NK-92 (cell line): ENCODE measurements around the gene CLEC10A.
"Not testable (repeated sequence)": the region's sequence is repeated elsewhere in the genome, so short reads cannot be mapped to it uniquely, and the experiment has no call there.

Experiments used
- DNase-seq: peaks from one replicate; lab custom pipeline; 2025; ENCODE audit not compliant: unreplicated experiment; lab: John Stamatoyannopoulos, UW

Gene CLEC10A

DNA sequence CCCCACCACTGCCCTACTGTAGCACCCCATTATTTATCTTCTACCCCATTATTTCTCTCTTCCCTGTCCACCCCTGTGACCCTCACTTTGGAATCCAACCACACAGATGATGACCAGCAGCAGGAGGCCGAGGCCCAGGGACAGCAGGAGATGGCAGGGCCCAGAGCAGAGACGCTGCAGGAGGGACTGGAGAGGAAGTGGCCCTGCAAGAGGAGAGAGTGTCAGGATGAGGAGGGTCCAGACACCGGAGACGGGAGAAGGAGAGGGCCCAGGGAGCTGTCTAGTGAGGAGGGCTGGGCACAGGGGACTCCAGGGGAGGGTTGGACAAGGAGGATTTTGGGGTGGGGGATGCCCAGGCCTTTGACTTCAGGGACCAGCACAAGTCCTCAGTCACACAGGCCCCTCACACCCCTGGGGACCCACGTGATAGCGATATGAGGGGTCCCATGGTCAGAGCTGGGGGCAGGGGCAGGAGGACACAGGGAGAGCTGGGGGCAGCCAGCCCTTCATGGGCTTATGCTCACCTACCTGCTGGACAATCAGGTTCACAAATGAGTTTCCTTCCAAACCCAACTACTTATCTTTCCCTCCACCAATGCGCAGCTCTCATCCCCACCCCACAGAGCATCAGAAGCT is 2.0 kb downstream of the CLEC10A start:
- no peak for DNase-seq

DNA sequence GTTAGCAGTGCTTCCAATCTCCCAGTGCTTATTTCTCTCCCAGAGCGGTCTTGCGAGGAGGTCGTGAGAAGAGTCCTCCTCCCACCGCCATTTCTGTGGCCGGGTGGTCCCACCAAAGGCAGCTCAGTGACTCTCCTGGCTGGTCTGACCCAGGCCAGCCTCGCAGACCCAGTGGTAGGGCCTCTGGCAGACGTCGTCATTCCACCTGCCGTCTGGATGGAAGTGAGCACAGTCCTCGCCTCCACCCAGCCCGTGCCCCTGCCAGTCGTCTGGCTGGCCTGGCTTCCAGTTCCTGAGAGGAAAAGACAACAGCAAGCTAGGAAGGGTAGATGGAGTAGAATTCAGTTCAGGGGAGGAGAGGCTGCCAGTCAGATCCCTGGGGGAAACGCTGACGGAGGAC is 5.1 kb downstream of the CLEC10A start:
- no peak for DNase-seq

DNA sequence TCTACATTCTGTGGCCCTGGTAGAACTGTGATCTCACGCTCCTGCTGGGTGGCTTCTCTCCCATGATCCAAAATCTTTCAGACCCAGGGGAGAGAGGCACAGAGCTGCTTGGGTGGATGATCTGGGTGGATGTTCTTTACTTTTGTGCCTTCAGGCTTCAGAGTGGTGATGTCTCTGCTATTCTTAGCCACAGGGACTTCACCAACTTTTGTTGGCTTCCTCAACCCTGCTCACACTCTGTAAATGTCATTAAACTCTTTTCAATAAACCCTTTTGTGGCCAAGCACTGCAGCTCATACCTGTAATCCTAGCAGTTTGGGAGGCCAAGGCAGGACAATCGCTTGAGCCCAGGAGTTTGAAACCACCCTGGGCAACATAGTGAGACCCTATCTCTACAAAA is 7.6 kb downstream of the CLEC10A start:
- no peak for DNase-seq

DNA sequence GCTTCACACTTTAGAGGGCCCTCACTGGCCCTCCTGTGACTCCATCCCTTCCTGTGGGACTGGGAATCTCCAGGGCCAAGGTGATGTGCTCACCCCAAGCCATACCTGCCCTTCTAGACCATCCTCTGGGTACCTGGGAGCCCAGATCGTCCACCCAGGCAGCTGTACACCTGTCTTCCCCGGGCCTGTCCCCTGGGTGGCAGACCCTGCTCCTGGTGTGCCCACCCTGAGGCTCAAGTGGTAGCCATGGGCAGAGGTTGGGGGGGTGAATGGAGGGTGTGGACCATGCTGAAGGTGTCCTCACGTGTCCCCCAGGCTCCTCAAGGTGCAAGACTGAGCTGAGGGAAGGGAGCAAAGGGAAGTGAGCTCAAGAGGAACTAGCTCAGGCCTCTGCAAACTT is 9.3 kb downstream of the CLEC10A start:
- no peak for DNase-seq

DNA sequence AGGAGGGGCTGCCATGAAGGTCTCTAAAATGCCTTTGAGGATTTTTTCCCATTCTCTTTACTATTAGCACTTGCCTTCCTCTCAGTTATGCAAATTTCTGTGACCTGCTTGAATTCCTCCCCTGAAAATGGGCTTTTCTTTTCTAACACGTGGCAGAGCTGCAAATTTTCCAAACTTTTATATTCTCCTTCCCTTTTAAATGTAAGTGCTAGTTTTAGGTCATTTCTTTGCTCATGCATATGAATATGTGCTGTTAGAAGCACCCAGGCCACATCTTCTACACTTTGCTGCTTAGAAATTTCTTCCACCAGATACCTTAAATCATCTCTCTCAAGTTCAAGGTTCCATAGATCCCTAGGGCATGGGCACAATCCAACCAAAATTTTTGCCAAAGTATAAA is 11.8 kb downstream of the CLEC10A start:
- DNase-seq = no peak

DNA sequence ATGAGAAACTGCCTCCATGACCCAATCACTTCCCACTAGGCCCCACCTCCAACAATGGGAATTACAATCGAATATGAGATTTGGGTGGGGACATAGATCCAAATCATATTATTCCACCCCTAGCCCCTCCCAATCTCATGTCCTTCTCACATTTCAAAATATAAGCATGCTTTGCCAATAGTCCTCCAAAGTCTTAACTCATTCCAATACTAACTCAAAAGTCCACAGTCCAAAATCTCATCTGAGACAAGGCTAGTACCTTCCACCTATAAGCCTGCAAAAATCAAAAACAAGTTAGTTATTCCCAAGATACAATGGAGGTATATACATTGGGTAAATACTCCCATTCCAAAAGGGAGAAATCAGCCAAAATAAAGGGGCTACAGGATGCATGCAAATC is 12.9 kb downstream of the CLEC10A start:
- DNase-seq = no peak

DNA sequence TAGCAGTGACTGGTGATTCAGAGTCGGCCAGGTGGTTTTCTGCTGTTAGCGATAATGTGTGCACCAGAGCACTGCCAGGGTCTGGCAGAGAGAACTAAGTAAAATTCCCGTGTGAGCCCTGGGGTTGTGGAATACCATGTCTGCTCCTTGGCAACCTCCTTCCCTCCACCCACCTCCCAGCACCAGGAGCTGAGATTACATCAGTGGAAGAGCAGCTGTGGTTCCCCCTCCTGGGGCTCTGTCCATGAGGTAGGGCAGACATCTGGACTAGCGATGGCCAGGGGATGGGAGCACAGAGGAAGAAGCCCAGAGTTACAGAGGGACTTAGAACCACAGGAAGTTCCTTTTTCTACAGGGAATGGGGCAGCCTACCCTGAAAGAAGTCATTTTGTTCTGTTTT is 15.8 kb downstream of the CLEC10A start:
- DNase-seq = no peak

DNA sequence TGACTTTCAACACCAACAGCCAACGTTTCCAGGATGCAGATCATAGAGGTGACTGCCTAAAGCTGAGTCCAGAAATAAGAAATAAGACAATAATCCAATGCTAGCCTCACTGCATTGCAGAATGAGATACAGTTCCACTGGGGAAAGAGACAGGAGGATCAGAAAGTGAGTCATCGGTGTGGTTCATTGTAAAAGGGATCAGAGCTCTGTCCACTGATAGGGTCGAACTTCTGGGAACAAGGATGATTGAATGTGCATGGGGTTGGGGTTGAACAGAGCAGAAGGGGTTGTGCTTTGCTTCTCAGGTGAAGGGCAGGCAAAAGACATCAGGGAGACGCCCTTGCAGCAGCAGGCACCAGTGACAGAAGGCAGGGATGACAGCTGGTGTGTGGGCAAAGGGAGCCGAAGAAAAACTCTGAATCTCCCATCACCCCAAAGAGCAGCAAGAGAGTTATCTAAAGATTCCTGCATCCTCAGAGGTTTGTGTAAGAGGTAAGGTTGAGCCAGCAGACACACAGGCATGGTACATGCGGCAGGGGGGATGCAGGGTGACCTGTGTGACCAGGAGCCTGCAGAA is 16.4 kb downstream of the CLEC10A start:
- no peak for DNase-seq

DNA sequence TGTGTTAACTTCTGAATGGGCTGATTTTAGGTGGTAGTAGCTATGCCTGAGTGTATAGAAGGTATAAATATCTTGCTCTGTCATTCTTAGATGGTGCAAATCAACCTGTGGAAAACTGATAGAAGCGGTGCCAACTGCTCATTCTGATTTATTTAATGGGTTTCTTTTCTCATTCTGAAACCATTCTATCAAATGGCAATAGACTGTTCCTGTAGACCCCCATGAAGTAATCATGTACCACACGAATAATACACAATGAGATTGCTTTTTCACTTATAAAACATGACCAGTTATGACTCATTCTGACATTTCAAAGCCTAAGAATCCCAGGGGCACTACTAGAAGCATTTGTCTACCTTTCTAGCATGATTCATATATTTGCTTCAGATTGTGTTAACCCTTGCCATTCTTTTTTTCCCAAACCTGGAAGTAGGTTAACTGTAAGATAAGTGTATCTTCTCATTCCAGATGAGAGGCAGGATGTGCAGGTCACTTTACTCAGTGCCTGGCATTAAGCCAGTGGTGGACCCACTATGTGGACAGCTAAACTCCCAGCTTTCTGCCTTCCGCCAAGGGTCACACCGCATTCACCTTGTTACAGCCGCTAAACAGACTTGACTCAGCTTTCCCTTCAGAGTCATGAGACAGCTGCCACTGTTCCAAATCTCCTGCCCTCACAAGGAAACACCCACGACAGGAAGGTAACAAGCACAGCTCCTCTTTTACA is 19.7 kb downstream of the CLEC10A start:
- DNase-seq = no peak

DNA sequence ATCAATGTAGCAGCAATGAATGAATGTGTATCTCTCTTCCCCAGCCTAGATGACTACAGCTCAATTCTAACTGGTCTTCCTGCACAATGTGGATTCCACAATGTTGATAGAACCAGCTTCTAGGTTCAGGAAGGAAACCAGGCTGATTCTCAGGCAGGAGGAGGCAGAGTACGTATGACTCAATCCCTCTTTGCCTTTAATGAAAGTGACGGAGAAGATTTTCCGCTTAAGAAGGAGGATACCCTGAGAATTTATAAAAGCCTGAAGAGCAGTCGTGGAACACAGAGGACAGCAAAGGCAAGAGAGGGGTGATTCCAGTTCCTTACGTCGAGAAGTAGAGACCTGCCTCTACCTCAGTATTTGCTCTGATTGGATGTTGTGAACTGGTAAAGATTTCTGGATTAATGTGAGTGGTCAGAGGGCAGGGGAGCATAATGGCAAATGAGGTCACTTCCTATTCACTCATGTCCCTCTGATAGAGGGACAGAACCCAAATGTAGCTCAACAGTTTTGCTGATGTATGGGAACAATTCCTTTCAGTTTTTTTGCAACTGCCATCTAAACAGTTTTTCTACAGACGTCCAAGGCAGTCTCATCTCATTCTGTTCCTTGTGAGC is 21.1 kb downstream of the CLEC10A start:
- no peak for DNase-seq

DNA sequence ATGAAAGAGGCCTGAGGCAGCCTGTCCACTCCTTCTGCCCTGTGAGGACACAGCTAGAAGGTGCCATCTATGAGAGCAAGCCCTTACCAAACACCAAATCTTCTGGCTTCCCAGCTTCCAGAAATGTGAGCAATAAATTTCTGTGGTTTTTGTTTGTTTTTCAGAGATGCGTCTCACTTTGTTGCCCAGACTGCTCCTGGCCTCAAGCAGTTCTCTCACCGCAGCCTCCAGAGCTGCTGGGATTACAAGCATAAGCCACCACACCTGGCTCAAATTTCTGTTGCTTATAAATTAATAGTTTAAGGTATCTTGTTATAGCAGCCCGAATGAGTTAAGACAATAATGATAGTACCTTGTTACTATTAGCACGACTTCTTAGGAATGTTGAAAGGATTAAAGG is 23.7 kb downstream of the CLEC10A start:
- no peak for DNase-seq

DNA sequence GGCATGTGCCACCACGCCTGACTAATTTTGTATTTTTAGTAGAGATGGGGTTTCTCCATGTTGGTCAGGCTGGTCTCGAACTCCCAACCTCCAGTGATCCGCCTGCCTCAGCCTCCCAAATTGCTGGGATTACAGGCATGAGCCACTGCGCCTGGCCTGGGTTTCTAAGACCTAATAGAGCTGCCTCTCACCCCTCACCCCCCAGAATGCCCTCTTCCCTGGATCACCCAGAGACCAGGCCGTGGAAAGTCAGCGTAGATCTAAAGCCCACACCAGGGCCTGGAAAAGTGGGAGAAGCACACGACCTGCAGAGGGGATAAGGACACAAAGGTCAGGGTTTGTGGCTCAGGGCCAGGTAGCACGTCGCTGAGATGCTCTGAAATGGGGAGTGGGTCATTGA is 29.5 kb downstream of the CLEC10A start:
- not testable (repeated sequence) for DNase-seq

DNA sequence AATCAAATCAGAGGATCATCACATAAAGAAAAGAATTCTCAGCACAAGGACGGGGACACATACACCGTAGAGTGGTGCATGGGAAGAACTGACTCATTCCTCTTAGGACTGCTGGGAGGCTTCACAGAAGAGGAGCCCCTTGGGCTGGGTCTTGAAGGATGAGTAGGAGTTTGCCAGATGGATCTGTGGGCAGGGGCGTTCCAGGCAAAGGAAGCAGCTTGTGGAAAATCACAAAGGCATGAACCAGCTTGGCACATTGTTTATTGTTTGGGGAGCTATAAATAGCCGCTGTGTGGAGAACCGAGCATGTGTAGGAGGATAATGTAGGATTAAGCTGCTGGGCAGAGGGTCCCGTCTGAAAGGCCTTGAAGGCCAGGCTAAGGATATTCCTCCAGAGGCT is 31.1 kb downstream of the CLEC10A start:
- DNase-seq = no peak

DNA sequence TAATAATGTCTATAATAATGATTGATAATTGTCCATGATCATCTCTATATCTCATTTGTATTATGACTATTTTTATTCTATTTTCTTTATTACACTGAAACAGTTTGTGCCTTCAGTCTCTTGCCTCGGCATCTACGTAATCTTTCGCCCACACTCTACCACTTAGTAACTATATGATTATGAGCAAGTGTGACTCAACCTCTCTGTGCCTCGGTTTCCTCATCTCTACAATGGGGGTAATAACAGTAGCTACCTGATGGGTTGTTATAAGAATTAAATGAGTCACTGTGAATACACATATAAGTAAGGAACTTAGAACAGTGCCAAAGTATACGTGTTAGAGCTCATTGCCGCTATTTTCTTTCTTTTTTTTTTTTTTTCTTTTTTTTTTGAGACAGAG is 32.5 kb downstream of the CLEC10A start:
- no peak for DNase-seq

DNA sequence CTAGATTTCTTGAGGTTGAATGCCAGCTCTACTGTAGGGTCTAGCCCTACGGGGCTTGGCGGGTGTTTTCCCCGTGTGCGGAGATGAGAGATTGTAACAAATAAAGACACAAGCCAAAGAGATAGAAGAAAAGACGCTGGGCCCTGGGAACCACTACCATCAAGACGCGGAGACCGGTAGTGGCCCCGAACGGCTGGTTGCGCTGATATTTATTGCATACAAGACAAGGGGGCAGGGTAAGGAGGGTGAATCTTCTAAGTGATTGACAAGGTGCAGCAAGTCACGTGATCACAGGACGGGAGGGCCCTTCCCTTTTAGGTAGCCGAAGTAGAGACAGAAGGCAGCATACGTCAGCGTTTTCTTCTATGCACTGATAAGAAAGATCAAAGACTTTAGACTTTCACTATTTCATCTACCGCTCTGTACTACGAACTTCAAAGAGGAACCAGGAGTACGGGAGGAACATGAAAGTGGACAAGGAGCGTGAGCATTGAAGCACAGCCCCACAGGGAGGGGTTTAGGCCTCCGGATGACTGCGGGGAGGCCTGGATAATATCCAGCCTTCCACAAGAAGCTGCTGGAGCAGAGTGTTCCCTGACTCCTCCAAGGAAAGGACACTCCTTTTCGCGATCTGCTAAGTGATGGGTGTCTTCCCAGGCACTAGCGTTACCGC is 33.2 kb downstream of the CLEC10A start:
- DNase-seq = not testable (repeated sequence)

DNA sequence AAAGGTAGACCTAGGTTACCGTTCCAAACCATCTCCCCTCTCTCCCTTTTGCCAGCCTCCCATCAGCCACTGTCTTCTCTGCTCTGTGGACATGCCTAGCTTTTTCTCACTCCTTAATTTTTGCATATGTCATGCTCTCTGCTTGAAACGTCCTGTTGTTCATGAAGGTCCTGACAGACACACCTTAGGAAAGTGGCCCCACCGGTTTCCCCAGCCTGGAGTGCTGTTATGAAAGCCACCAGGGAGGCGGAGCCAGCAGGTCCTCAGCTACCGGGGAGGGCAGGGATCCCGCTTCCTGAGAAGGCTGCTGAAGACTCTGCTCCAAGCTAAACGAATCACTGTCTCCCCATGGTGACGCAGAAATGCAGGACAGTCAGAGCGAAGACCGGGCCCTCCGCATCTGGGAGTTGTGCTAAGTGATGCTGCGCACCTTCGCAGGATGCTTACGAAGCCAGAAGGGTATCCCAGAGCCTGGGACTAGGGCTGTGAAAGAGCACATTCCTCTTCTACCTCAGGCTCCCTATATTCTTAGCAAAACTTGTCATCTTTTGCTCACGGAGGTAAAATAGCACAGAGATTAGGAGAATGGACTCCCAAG is 33.8 kb downstream of the CLEC10A start:
- DNase-seq = no peak

DNA sequence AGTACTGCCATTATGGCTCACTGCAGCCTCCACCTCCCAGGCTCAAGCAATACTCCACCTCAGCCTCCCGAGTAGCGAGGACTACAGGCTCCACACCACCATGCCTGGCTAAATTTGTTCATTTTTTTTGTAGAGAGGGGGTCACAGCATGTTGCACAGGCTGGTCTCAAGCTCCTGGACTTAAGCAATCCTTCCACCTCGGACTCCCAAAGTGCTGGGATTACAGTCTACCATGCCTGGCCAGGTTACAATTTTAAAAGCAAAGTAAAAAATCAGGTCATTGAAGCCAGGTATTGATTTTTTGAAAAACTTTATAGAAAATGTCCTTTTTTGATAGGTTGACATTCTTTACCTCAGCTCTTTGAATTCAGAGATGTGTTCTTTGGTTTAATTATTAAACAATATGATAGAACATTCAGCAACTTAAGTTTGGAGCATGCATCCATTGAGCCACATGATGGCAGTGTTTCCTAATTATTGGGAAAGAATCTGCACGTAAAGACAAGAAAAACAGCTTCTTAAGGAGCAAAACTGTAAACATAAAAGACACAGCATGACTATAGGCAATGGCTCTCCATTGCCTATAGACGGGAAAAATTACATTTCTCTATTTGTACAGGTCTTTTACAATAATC is 34.4 kb downstream of the CLEC10A start:
- DNase-seq = no peak

DNA sequence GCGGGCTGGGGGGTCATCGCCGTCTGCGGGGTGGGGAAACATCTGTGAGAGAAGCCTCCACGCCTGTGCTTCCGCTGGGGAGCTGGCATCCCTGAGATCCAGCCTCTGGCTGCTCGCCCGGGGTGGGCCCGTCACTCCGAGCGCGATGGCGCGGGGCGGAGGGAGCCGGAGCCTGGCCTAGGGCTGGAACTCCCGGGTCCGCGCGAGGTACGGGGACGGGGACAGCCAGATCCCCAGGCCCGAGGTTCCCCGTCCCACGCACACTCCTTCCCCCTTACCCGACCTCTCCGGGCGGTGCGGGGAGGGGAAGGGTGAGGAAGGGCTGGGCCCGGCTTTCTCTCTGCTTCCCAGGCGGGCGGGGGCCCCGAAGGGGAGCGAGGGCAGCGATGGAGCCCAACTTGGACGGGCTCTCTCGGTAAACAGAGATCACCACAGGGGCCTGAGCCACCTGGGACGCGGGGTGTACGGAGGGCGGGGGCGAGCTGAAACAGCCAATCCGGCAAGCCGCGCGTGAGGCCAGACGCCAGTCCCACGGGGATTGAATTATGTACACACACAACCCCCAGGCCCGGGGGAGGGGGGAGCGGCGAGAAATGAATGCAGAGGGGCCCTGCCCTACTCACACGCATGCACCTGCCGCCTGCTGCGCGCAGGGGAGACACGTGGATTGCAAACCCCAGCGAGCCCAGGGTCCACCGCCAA is 36.4 kb downstream of the CLEC10A start, which contains the start of gene SLC16A11:
Gene SLC16A11 (minus strand): TSS at position 596 of the 702 bp plus-strand sequence. CDS start 579 bp downstream, at position 17.
- no peak for DNase-seq

DNA sequence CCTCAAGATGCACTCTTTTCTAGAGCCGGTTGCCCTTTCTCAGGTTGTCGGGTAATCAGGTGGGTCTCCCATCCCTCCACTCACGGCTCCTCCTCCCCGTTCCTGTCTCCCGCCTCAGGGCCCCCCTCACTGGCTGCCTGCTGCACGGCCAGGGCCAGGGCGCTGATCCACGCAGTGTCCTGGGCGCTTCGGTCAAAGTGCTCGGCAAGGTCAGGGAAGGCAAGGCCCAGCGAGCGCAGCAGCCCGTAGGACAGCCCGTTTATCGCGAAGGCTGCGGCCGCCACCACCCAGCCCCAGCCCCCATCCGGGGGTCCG is 36.9 kb downstream of the CLEC10A start:
- no peak for DNase-seq

DNA sequence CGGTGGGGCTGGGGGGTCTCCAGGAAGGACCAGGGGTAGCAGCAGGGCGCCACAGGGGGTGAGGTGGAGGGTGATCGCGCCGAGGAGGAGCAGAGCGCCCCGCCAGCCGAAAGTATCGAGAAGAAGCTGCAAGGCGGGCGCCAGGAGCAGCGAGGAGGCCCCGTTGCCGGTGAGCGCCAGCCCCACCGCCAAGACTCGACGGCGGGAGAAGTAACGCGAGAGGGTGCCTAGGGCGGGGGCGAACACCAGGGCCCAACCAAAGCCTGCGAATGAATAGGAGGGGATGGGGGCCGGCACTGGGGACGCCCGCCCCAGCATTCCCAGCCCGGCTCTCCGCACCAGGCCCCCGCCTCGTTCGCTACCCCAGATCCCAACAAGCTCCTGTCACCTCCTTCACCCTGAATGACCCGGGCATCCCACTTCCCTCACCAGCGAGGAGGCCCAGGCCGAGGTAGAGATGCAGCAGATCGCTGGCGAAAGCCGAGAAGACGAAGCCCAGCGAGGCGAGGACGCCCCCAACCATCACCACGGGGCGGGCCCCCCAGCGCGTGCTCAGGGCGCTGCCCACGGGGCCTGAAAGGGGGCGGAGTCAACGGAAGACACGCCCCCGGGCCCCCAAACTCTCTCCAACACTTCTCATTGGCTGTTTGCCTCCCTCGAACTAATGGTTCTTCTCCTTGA is 37.4 kb downstream of the CLEC10A start:
- no peak for DNase-seq
